HG03565 (cell line): ENCODE data around the gene CHCHD2.
"Not testable (repeated sequence)": the region's sequence is repeated elsewhere in the genome, so short reads cannot be mapped to it uniquely, and the experiment has no call there.

ENCODE experiments used
- ATAC-seq: cut with Tn5 transposase; IDR thresholded peaks from one replicate; pipeline ENCODE4 v1.9.1; 2021; ENCODE audit warnings: mild to moderate bottlenecking, moderate library complexity; ENCODE audit not compliant: unreplicated experiment

CHCHD2 gene, protein sequence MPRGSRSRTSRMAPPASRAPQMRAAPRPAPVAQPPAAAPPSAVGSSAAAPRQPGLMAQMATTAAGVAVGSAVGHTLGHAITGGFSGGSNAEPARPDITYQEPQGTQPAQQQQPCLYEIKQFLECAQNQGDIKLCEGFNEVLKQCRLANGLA

DNA sequence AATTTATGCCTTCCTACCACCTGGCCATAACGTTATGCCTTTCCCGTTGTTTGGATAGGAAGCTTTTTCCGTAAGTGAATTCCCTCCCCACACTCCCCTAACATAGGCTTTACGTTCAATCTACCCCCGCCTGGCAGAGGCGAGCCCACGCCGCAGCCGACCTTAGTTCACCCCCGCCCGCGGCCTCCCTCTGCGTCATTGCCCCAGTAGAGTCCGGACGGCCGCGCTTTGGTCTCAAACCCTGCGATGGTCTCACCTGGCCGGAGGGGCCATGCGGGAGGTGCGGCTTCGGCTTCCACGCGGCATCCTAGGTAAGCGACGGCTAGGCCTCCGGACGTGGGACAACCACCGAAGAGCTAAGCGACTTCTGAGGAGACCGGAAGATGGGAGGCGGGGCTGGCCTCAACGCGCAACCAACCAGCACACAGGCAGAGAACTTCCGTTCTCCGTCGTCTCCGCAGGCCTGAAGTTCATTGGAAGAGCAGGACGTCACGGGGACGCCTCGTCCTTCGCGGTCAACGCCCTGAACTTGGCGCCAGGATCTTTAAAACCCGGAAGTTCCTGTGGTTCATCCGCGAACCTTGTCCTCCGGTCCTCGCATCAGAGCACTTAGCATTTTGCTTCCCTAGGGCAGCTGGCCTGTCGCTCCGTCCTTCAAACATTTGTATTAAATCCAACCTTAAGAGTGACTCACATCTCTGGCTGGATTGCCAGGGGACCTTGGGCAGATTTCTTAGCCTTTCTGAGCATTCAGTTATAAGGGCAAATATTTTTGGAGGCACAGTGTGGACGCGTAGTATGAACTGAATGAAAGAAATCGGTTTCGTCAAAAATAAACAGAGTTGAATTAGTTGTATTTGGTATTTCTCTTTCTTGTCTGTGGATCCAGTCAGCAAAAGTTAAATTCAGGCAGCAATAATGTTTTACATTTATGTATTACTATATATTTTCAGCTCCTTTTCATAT lies at the start of gene CHCHD2:
TSS of gene CHCHD2 (minus strand) at position 369 of the 966 bp plus-strand sequence. CDS start at position 306, 63 bp downstream.
- ATAC-seq, result peak; percentile 99

DNA sequence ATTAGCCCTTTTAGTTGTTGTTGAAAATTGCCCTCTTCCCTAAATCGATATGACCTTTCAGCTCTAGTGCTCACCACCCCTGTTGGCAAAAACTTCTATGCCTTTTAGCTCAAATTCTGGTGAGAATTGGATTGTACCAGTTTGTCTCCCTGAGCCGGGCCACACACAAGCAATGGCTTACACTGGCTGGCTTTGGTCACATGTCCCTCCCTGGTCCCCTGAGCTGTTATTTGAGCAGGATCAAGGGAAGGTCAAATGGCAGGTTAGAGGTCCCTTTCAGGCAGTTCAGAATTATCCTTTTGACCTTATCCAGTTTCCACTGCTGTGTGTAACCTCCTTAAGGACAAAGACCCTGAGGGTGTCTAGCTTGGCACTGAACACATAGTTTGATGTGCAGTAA lies 24.8 kb upstream of the CHCHD2 start:
- ATAC-seq, result not testable (repeated sequence)

DNA sequence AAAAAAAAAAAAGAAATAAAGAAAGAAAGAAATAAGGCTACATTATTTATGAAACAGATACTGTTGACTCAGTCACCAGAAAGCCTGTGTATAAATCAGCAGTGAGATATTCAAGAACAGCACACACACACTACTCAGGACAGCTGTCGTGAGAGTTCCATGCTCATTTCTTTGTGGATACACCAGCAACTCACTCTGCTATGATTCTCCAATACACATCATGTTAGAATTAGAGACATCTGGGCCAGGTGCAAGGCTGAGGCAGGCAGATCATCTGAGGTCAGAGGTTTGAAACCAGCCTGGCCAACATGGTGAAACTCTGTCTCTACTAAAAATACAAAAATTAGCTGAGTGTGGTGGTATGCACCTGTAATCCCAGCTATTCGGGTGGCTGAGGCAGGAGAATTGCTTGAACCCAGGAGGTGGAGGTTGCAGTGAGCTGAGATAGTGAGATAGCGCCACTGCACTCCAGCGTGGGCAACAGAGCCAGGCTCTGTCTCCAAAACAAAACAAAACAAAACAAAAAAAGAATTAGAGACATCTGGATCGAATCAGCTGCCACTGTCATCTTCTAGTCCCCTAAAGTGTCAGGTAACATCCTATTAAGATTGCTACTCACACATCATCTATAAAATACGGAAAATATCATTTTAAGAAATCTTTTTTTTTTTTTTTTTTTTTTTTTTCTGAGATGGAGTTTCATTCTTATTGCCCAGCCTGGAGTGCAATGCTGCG lies 21.1 kb upstream of the CHCHD2 start:
- ATAC-seq, result no peak

DNA sequence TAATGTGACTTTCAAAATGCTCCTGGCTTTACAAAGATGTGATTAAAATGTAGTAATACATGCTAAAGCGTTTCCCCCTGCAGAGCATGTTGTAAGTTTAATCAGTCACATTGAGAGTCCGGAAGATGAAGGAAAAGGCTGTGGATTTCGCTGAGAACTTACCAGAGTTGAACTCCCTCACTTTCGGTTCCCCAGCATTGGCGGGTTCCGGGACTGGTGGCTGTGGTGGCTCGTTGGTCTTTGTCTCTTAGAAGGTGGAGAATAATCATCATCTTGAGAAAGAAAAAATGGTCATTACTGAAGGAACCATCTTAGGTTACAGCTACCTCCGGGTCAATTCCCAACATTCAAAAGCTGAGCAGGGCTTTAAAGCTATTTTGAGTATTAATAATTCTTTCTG lies 19.6 kb upstream of the CHCHD2 start:
- no peak for ATAC-seq

DNA sequence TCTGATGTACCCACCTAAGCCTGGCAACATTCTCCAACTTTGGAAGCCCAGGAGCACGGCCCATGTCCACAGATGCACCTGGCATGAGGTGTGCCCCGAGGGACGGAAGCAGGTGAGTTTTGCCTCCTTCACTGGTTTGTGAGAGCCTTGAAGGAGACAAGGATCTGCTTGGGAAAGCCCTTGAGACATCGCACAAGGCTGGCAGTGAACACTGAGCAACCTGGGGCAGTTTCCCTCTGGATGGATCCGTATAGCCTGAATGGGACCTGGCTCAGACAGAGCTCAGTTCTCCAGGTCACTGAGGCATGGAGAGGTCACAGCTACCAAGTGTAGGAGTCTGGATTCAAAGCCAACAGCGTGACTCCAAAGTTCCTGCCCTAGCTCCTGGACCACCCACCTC lies 18.7 kb upstream of the CHCHD2 start:
- no peak for ATAC-seq

DNA sequence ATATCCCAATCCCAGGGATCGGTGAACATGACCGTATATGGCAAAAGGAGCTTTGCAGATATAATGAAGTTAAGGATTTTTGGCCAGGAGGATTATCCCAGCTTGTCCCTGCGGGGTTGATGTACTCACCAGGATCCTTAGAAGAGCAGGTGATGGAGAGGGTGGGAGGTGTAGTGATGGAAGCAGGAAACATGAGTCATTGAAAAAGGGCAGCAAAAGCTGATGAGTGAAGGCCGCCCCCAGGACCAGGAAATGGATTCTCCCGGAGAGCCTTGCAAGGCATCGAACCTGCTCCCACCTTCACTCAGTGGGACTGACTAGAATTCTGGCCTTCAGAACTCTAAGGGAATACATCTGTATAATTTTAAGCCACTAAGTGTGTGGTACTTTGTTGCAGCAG lies 15.2 kb upstream of the CHCHD2 start:
- ATAC-seq, result no peak

DNA sequence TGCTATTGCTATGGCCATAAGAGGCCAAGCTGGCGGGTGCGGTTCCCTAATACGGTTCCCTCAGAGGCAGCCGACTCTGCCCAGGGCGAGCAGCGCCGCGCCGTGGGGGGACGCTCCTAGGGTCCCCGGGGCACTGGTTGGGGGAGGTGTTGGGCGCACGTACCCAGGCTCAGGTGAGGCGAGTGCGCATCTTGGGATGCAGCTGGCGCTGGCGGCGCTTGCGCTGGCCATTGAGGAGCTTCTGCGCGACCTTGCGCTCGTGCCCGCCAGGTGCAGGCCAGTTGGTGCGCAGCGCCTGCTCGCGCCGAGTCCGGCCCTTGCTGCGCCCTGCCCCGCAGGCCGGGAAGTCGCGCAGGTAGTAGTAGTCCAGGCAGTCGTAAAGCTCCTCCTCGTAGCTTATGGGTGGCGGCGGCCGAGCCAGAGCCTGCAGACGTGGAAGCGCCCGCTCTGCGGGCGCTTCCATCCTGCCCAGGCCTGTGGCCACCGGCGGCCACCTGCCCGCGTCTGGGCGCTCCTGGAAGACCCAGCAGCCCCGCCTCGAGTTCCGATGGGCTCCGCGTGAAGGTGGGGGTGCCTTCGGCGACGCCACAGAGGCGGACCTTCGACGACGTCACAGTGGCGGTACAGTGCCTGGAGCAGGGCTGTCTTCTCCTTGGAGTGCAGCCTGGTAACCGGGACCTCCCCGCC lies 9.7 kb upstream of the CHCHD2 start, which contains the start of gene NUPR2:
TSS of gene NUPR2 (minus strand) at position 566 of the 687 bp plus-strand sequence. CDS start at position 463, 103 bp downstream.
- no peak for ATAC-seq

DNA sequence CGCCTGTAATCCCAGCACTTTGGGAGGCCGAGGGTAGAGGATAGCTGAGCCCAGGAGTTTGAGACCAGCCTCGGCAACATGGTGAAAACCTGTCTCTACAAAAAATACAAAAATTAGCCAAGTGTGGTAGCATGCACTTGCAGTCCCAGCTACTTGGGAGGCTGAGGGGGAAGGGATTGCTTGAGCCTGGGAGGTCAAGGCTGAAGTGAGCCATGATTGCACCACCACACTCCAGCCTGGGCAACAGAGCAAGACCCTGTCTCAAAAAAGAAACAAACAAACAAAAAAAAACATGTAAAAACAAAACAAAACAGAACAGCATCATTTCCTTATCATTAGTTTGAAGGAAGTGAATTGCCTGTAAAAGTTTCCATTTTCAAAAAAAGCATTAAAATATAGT lies 6.0 kb upstream of the CHCHD2 start:
- not testable (repeated sequence) for ATAC-seq

DNA sequence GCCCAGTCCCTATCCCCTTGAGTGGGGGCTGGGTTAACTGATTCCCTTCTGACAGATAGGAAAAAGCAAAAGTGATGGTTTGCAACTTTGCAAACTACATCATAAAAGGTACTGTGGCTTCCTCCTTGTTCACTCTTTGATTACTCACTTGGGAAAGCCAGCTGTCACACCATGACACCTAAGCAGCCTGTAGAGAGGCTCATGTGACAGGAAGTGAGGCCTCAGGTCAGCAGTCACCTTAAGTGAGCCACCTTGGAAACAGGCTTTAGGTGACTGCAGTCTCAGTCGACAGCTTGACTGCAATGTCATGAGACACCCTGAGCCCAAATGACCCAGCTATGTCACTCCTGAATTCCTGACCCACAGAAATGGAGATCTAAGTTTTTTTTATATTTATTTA lies 4.3 kb upstream of the CHCHD2 start:
- ATAC-seq, result no peak

DNA sequence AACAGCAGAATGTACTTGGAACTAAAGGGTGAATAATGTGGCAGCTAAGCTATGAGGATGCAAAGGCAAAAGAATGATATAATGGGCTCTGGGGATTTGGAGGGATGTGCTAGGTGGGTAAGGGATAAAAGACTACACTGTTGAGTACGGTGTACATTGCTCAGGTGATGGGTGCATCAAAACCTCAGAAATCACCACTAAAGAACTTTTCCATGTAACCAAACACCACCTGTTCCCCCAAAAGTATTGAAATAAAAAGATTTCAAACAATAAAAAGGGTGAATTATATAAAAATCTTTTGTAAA lies 1.6 kb upstream of the CHCHD2 start:
- ATAC-seq, result no peak

DNA sequence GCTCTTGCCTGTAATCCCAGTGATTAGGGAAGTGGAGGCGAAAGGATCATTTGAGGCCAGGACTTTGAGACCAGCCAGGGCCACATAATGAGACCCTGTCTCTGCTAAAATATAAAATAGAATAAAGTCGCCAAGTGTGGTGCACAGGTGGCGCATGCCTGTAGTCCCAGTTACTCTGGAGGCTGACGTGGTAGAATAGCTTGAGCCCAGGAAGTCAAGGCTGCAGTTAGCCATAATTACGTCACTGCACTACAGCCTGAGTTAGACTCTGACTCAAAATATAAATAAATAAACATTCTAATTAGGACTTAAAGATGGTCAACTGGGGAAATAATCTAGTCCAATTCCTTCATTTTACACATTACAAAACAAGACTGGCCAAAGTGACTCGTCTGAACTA lies 768 bp downstream of the CHCHD2 start:
- no peak for ATAC-seq

DNA sequence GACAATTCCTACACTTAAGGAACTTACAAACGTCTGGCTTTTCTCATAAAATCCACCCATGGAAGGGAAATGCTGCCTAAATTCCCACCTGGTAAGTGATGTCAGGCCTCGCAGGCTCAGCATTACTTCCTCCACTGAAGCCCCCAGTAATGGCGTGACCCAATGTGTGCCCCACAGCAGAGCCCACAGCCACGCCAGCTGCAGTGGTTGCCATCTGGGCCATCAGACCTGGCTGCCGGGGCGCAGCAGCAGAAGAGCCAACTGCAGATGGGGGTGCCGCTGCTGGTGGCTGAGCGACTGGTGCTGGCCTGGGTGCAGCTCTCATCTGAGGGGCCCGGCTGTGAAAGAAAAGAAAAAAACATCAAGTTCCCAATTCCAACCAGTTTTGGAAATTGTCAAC lies 2.1 kb downstream of the CHCHD2 start:
- not testable (repeated sequence) for ATAC-seq

DNA sequence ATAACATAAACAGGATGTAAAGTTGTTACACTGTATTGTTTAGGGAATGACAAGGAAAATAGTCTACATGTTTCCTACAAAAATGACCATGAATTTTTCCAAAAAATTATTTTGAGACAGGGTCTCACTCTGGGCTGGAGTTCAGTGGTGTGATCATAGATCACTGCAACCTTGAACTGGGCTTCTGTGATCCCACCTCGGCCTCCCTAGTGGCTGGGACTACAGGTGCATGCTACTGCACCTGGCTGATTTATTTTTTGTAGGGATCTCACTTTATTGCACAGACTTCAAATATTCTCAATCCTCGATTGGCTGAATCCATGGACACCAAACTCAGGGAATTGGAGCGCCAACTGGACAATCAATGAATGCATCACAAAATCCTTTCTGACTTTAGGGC lies 6.6 kb downstream of the CHCHD2 start:
- ATAC-seq, result no peak

DNA sequence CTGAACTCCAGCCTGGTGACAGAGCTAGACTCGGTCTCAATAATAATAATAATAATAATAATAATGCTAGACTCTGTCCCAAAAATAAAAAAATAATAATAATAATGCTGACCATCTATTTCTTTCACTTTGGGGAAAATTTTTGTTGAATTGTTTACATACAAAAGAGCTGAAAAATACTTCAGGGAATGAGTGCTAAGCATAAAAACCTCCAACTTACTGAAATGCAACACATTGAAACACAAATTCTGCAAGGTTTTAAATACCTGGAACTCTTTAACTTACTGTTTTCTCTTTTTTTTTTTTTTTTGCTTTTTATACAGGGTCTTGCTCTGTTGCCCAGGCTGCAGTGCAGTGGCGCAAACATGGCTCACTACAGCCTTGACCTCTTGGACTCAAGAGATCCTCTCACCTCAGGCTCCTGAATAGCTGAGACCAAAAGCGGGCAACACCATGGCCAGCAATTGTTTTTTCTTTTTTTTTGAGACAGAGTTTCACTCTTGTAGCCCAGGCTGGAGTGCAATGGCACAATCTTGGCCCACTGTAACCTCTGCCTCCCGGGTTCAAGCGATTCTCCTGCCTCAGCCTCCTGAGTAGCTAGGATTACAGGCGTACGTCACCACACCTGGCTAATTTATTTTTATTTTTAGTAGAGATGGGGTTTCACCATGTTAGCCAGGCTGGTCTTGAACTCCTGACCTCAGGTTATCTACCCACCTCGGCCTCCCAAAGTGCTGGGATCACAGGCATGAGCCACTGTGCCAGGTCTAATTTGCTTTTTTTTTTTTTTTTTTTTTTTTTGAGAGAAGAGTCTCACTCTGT lies 7.9 kb downstream of the CHCHD2 start:
- not testable (repeated sequence) for ATAC-seq

DNA sequence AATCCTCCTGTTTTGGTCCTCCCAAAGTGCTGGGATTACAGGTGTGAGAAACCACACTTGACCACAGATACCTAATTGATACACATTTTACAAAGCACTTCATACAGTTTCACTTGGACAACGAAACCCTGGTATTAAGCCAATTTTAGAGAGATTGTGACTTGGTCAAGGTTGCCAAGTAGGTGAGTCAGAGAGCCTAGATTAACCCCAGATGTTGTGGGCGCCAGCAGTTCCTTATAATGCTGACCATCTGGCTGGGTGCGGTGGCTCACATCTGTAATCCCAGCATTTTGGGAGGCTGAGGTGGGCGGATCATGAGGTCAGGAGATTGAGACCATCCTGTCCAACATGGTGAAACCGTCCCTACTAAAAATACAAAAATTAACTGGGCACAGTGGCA lies 8.6 kb downstream of the CHCHD2 start:
- no peak for ATAC-seq

DNA sequence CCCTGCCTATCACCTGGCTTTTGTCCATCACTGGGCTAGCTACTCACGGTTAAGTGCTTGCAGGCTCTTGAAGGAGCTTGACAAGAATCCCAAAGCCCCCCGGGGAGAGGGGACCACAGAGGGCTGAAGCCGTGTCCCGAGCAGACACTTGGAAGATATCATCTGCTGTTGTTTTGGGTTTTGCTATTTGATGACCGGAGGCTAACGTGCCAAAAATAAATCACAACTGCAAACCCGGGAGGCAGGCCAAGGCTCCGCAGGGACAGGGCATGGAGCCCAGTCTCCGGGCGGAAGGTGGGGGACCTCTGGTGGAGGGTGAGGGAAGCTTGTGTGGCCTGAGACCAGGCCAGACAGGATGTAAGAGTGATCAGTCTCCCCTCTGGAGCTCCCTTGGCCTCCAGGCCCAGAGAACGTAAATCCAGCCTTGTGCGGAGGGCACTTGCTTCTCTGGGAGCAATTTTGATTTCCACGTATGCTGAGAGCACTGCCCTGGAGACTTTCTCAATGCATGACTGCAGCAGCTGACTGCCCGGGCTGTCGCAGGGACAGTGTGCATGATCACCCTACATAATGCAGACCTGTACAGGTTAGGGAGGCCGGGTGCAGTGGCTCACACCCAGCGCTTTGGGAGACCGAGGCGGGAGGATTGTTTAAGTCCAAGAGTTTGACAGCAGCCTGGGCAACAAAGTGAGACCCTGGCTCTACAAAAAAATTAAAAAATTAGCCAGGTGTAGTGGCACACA lies 13.3 kb downstream of the CHCHD2 start, which contains the start of gene PHKG1:
TSS of gene PHKG1 (minus strand) at position 164 of the 743 bp plus-strand sequence. CDS start 4,011 bp downstream, outside the sequence.
- no peak for ATAC-seq

DNA sequence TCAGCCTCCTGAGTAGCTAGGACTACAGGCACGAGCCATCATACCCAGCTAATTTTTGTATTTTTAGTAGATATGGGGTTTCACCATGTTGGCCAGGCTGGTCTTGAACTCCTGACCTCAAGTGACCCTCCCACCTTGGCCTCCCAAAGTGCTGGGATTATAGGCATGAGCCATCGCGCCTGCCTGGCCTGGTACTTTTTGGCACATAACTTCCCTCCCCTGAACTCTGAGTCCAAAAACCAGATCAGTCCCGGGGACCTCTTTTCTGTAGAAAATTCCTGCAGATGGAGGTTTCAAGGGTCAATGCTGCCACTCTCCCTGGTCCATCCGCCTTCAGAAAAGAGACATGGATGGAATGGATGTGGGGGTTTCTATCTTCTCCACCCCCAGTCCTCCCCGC lies 13.9 kb downstream of the CHCHD2 start:
- not testable (repeated sequence) for ATAC-seq

DNA sequence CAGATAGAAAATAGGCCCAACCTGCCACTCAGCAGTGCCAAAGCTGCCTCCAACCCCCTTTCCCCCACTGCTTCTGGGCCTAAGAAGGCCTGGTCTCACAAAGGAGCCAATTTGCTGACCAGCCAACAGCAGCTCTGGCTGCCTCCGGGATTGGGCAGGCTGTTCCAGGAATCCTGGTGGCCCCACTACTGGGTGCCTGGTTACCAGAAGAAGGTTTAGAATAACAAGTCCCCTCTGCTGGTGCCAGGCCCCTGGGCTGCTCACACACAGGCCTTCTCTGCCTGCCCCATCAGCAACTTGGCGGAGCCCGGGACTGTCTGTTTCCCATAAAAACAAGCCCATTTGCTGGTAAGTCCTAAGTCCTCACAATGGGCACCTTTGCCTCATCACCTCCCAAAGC lies 14.7 kb downstream of the CHCHD2 start:
- no peak for ATAC-seq

DNA sequence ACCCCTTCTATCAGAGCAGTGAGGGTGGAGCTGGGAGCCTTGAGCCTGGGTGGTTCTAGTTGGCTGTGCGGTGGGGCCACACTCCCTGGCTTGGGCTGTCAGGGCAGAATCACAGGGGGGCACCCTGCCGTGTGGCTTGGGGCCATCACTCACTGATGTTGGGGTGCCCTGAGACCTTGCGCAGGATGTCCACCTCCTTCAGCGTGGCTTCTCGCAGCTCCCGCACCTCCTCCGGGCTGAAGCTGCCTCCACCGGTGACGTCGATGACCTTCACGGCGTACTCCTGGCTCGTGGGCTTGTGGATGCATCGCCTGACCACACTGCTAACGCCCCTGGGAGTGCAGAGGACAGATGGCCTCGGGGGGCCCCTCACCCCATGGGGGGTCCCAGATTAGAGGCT lies 18.8 kb downstream of the CHCHD2 start:
- ATAC-seq, result no peak
